Endothelial cell of hepatic sinusoid (primary cell): ENCODE data around the gene BTBD9.

Experiments
- in situ Hi-C: cut with HindIII; loops from 2 replicates; pipeline ENCODE4 v1.10.0; 2017; ENCODE audit warnings: low sequenced_read_pairs

BTBD9 gene

DNA sequence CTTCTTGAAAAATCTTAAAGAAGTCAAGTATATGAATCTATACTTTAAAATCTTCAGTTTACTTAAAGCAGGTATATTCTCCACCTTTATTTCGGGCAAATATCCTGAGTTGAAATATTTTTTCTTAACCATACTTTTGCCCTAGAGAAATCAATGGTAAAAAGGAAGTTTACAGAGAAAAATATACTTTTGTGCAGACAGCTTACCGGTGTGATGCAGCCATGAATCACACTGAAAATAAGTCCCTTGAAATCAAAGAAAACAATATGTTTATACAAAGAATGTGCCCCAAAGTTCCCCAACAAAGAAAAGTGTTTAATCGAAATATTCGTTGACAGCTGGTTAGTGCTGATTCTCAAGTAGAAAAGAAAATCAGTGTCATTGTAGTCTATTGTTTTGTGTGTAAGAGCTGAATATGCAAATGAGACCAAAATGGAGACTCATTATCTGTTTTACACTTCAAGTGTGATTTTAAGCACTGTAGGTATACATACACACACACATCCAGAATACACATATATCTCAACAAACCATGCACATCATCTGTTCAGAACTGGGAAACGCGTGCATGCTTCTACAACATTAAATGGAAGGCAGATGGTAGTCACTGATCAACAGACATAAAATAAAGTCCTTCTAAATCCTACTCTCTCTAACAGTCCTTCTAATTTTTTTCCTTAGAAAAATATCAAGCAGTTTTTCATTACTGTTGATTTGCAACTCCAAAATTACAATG, 73.3 kb downstream of the BTBD9 start:
- in situ Hi-C loops = no loop called here

DNA sequence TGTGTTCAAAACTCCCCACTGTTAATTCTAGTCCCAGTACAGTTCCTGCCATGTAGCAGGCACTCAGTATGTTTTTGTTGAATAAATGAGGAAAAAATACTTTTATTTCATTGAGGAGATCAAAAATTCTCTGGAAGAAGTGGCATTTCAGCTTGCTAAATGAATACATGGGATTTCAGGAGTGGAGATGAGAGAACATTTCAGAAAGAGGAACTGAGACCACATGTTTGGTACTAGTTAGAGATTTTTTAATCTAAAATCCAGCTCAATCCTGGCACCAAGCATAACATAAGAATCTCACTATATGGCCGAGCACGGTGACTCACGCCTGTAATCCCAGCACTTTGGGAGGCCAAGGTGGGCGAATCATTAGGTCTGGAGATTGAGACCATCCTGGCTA, 75.4 kb downstream of the BTBD9 start:
- in situ Hi-C loops = no loop called here

DNA sequence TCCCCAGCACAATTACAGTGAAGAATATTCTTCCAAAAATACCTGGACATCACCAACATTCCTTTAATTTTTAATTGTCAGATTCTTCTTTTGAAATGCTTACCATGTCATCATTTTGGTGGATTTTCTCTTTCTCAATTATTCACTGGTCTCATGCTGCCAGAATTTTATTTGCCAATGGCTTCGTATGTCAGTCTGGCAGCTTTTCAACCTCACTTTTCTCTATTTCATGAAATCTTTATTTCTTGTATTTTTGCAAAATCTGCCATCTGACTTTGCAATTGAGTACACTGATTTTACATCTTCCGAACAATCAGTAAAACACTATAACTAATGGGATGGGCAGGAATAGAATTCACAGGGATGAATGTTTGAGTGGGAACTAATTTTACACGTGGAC, 84.1 kb downstream of the BTBD9 start:
- in situ Hi-C loops = no loop called here

DNA sequence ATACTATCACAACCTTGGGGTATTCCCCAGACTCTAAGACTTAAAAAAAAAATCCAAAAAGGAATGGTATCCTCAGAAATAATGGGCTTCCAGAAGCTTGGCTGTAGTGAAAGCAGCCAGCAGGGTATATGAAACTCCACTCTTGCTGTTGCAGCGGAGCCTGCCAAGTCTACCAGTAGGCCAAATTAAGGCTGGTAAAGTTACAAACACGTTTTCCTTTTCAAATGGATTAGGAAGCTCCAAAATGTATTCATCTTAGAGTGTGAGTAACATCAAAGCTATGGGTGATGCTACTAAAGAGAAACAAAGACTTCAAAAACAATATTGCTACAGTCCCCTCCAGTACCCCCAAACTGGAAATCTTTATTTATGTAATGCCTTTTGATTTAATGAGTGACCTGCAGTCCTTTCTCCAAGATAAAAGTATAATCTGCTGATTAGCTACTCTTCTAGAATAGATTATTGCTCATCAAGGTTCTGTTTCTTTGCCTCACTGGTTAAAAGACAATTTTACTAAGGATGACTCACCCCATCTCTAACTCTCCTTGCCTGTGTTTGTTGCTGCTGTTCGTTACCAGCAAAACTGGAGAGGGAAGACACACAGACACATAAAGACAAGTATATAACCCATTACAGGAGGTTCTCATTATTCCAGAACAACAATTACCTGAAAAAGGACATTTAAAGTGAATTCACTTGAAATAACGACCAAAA, 84.9 kb downstream of the BTBD9 start:
- in situ Hi-C loops = no loop called here

DNA sequence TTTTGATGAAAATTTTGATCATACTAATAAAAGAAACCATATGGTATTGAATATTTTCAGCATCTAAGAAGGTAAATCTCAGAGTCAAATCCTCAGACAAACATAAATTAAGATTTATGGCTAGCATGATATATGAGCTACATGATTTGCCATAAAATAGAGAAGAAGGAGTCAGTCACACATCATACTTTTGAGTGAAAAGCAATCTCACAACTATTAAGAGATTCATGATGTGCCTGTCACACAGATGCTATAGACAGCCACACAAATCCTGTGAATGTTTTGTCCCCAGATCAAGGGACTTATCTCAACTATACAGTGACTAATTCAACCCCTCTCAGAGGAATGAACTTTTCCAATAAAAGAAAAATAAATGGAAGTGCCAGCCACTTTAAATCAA, 85.7 kb downstream of the BTBD9 start:
- in situ Hi-C loops = no loop called here

- in situ Hi-C loops = no loop called here
Observed at GRCh38 chr6:38552121-38552520, 87.6 kb downstream of the BTBD9 start.

DNA sequence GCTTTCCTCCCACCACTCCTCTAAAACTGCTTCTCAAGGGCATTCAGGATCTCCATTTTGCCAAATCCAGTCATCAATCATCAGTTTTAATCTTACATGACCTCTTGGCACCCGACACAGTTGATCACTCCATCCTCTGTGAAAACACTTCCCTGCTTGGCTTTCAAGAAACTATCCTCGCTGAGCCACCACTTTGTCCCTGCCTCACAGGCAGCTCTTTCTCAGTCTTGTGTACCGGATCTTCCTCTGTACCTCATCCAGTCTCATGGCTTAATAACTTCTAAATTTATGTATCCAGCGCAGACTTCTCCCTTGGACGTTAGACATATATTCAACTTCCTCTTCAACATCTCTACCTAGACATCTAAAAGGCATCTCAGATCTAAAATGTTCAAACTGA, 89.9 kb downstream of the BTBD9 start:
- in situ Hi-C loops = no loop called here

DNA sequence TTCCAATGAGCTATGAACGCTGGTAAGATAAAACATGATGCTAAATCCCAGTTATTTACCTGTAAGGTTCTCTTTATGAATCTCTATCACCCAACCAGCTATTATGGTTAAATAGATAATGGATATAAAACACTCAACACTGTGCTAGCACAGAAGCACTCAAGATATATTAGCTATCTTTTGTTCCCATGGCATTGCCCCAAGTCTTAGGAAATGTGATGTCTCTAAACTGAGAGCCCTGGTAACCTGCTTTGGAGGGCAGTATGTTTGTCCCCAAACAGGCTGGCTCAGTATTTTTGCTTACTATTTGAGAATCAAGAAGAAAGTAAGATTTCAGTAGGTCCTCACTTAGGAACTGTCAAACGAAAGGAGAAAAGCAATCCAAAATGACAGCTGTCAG, 90.5 kb downstream of the BTBD9 start:
- in situ Hi-C loops = no loop called here

GRCh38 chr6:38543022-38543421, 96.7 kb downstream of the BTBD9 start:
- in situ Hi-C loops = no loop called here

DNA sequence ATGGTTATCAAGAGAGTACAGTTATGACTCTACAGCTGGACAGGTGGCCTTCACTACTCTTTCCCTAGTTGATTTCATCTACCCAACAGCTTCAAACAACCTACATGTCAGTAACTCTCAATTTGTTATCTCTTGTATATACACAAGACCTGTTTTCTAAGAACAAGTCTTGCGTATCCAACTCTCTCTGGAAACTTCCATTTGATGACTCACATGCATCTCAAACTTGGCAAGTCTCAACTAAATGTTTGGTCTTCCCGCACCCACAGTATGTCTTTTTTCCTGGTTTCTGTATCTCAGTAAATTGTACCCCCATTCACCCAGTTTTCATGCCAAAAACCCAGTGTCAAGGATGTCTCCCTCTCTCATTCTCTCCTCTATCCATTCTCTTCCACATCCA, 97.7 kb downstream of the BTBD9 start:
- in situ Hi-C loops = no loop called here

GRCh38 chr6:38533064-38533463, 106.7 kb downstream of the BTBD9 start:
- in situ Hi-C loops = no loop called here

DNA sequence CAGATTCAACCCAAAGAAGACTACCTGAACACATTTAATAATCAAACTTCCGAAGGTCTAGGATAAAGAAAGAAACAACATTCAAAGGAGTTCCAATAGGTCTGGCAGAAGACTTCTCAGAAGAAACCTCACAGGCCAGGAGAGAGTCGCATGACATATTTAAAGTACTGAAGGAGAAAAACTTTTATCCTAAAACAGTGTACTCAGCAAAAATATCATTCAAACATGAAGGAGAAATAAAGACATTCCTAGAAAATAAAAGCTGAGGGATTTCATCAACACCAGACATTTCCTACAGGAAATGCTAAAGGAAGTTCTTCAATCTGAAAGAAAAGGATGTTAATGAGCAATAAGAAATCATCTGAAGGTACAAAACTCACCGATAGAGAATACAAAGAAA, 108.6 kb downstream of the BTBD9 start:
- in situ Hi-C loops = no loop called here

DNA sequence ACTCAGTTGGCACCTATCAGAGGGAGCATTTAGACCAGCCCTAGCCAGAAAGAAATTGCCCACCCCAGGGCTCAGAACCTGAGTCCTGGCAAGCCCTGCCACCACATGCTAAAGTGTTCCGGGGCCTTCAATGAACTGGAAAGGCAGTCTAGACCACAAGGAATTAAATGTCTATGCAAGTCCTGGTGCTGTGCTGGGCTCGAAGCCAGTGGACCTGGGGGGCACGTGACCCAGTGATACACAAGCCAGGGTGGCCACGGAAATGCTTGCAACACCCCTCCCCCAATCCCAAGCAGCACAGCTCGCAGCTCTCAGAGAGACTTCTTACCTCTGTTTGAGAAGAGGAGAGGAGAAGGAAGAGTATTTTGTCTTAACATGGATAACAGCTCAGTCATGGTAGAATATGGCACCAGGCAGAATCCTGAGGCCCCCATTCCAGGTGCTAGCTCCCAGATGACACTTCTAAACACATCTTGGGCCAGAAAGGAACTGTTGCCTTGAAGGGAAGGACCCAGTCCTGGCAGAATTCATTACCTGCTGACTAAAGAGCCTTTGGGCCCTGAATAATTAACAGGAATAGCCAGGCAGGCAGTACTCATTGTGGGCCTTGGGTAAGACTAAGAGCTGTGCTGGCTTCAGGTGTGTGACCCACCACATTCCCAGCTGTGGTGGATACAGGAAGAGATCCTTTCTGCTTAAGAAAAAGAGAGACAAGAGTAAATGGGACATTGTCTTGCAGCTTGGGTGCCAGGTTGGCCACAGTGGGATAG, 111.3 kb downstream of the BTBD9 start:
- in situ Hi-C loops = no loop called here

DNA sequence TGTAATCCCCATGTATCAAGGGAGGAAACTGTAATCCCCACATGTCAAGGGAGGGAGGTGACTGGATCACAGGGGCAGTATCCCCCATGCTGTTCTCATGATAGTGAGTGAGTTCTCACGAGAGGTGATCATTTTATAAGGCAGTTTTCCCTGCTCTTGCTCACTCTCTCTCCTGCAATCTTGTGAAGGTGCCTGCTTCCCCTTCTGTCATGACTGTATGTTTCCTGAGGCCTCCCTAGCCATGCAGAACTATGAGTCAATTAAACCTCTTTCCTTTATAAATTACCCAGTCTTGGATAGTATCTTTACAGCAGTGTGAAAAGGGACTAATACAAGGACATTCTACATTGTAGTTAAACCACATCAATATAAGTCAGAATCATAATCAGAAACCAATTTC, 112.4 kb downstream of the BTBD9 start:
- in situ Hi-C loops = no loop called here

- in situ Hi-C loops = no loop called here
Observed at GRCh38 chr6:38525888-38526287, 113.8 kb downstream of the BTBD9 start.

GRCh38 chr6:38524436-38525145, 115.1 kb downstream of the BTBD9 start:
- in situ Hi-C loops = no loop called here

DNA sequence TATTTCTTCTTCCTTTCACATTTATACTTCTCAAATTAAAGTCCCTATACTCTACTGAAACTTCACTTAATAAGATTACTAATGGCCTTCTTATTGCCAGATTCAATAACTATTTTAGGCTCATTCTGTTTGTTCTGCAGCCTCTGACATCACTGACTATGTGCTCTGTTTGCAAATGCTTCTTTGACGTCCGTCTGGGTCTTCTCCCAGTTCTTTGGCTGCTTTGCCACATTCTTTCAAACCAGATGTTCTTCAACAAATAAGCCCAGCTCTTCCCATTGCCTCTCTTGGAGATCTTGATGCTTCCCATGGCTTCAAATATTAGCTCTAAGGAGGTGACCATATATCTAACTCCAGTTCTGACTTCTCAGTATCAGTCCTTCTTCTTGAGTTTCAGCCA, 117.4 kb downstream of the BTBD9 start:
- in situ Hi-C loops = no loop called here

GRCh38 chr6:38518511-38519304, 121.0 kb downstream of the BTBD9 start:
- in situ Hi-C loops = no loop called here

- in situ Hi-C loops = no loop called here
Observed at GRCh38 chr6:38517005-38517404, 122.7 kb downstream of the BTBD9 start.

GRCh38 chr6:38514399-38514798, 125.3 kb downstream of the BTBD9 start:
- in situ Hi-C loops = no loop called here
